CD4-positive, alpha-beta T cell treated with Interleukin-10 for 1 hour (primary cell): ENCODE measurements around the gene FAT4.

ENCODE experiments used
- DNase-seq: peaks from one replicate; pipeline ENCODE4 v3.0.0-alpha.2; 2020

The FAT4 gene

GRCh38 chr4:125316791-125317524 lies 2.2 kb downstream of the FAT4 start:
- DNase-seq, result no peak

- no peak for DNase-seq
Observed at GRCh38 chr4:125317525-125317877, 2.7 kb downstream of the FAT4 start.

- DNase-seq, result no peak
Observed at GRCh38 chr4:125319311-125319710, 4.6 kb downstream of the FAT4 start.

GRCh38 chr4:125321709-125322365 lies 7.1 kb downstream of the FAT4 start:
- no peak for DNase-seq

- DNase-seq, result no peak
Observed at GRCh38 chr4:125322366-125322730, 7.6 kb downstream of the FAT4 start.

- DNase-seq, result no peak
Observed at GRCh38 chr4:125323654-125324053, 8.9 kb downstream of the FAT4 start.

- DNase-seq, result no peak
Observed at GRCh38 chr4:125325733-125326132, 11.0 kb downstream of the FAT4 start.

GRCh38 chr4:125331116-125331515 lies 16.4 kb downstream of the FAT4 start:
- no peak for DNase-seq

- no peak for DNase-seq
Observed at GRCh38 chr4:125334926-125335325, 20.2 kb downstream of the FAT4 start.

- DNase-seq, result no peak
Observed at GRCh38 chr4:125338814-125339213, 24.1 kb downstream of the FAT4 start.

GRCh38 chr4:125344198-125344597 lies 29.4 kb downstream of the FAT4 start:
- DNase-seq, result no peak

- no peak for DNase-seq
Observed at GRCh38 chr4:125346616-125347015, 31.9 kb downstream of the FAT4 start.

- no peak for DNase-seq
Observed at GRCh38 chr4:125350470-125351135, 35.8 kb downstream of the FAT4 start.

- no peak for DNase-seq
Observed at GRCh38 chr4:125352521-125352920, 37.8 kb downstream of the FAT4 start.

GRCh38 chr4:125353131-125353530 lies 38.4 kb downstream of the FAT4 start:
- DNase-seq, result no peak

- no peak for DNase-seq
Observed at GRCh38 chr4:125355791-125356190, 41.0 kb downstream of the FAT4 start.

GRCh38 chr4:125357675-125358074 lies 42.9 kb downstream of the FAT4 start:
- no peak for DNase-seq

- no peak for DNase-seq
Observed at GRCh38 chr4:125358453-125358852, 43.7 kb downstream of the FAT4 start.

- DNase-seq, result no peak
Observed at GRCh38 chr4:125359363-125359762, 44.6 kb downstream of the FAT4 start.

- no peak for DNase-seq
Observed at GRCh38 chr4:125359960-125360634, 45.3 kb downstream of the FAT4 start.

- DNase-seq, result no peak
Observed at GRCh38 chr4:125360727-125361126, 46.0 kb downstream of the FAT4 start.
